Measurements from ENCODE around the gene TRNP1. TPM values are rescaled to one million over a fixed set of nuclear protein-coding genes. Genes with fewer than 3 reads are reported as not detected.

TRNP1 gene
- total RNA-seq, 4 donors from 2014 or later: 33.6 to 50.3 (median 41.5) TPM

DNA sequence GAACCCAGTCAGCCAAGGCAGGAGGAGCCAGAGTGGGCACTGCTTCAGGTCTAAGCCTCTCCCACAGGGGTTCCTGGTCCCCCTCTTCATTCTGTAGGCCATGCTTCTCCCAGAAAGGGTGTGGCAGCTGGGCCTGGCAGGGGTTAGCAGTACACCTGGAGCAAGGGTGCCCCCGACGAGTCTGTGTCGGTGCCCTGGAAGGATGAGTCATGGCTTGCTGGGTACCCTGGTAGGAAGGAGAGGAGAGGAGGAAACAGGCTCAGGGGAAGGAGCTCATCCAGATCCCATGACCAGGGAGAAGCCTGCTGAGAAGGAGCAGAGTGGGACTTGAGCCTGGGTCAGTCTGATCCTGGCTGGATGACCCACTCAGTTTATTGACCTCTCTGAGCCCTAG lies 43.6 kb upstream of the TRNP1 start:
- intact Hi-C loops (cut with DNase I): no loop called here
- Histone ChIP-seq H3K27me3 (peaks cover 0 to 16% (median 0%) of the 10 kb centered on the region in 4 donors), H3K36me3 (peaks cover 10 to 29% (median 26%) of the 10 kb centered on the region in 4 donors), H3K27ac (replicated peaks in 1 of 4) (no peak overlapping the region), H3K9me3 (no peaks in the 10 kb centered on the region), H3K4me1 (peaks cover 0 to 4% (median 0%) of the 10 kb centered on the region in 4 donors), H3K4me3 (no peak overlapping the region)
- no peak for DNase-seq (ENCODE audit: extremely low spot score)
- 93% methylated on average over 3 of the region's 3 CpGs for WGBS
- TF ChIP-seq POLR2A (IDR thresholded peaks at IDR 0.05; ENCODE audit: low read depth): no peak
- no peak for TF ChIP-seq EP300 (IDR thresholded peaks at IDR 0.05)
- TF ChIP-seq, protein P1, sequence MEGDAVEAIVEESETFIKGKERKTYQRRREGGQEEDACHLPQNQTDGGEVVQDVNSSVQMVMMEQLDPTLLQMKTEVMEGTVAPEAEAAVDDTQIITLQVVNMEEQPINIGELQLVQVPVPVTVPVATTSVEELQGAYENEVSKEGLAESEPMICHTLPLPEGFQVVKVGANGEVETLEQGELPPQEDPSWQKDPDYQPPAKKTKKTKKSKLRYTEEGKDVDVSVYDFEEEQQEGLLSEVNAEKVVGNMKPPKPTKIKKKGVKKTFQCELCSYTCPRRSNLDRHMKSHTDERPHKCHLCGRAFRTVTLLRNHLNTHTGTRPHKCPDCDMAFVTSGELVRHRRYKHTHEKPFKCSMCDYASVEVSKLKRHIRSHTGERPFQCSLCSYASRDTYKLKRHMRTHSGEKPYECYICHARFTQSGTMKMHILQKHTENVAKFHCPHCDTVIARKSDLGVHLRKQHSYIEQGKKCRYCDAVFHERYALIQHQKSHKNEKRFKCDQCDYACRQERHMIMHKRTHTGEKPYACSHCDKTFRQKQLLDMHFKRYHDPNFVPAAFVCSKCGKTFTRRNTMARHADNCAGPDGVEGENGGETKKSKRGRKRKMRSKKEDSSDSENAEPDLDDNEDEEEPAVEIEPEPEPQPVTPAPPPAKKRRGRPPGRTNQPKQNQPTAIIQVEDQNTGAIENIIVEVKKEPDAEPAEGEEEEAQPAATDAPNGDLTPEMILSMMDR (IDR thresholded peaks at IDR 0.05): no peak
- no peak for TF ChIP-seq POLR2AphosphoS5 (IDR thresholded peaks at IDR 0.05)

DNA sequence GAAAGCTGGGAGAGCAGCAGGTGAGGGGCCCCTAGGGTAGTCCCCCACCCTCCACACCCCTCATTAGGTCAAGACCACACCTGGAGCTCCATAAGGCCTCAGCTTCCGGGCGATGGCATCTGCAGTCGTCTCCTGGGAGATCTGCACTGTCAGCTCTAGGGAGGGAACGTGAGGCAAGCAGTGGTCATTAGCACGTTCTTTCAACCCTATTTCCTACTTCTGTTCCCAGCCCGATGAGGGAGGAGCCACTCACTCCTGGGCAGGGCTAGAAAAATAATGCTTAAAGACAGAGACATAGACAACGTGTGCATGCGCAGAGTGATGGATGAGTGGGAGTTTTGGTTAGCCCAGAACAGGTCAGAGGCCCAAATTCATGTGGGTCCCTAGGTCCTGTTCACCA lies 42.9 kb upstream of the TRNP1 start:
- H3K4me3 ChIP-seq: no peak overlapping the region
- TF ChIP-seq POLR2A (IDR thresholded peaks at IDR 0.05; ENCODE audit: low read depth): no peak
- no peak for TF ChIP-seq POLR2AphosphoS5 (IDR thresholded peaks at IDR 0.05)
- TF ChIP-seq, protein P1 (IDR thresholded peaks at IDR 0.05): no peak
- no peak for TF ChIP-seq EP300 (IDR thresholded peaks at IDR 0.05)
- H3K4me1 ChIP-seq: peaks cover 0 to 2% (median 0%) of the 10 kb centered on the region in 4 donors
- peaks cover 0 to 23% (median 0%) of the 10 kb centered on the region in 4 donors for H3K27me3 ChIP-seq
- DNase-seq (ENCODE audit: extremely low spot score): no peak
- 59% methylated on average over 8 of the region's 8 CpGs for WGBS
- intact Hi-C loops (cut with DNase I): no loop called here
- no peak overlapping the region for H3K27ac ChIP-seq (replicated peaks in 1 of 4)
- H3K9me3 ChIP-seq: peaks cover 0 to under 1% (median 0%) of the 10 kb centered on the region in 4 donors
- peaks cover 4 to 22% (median 19%) of the 10 kb centered on the region in 4 donors for H3K36me3 ChIP-seq

DNA sequence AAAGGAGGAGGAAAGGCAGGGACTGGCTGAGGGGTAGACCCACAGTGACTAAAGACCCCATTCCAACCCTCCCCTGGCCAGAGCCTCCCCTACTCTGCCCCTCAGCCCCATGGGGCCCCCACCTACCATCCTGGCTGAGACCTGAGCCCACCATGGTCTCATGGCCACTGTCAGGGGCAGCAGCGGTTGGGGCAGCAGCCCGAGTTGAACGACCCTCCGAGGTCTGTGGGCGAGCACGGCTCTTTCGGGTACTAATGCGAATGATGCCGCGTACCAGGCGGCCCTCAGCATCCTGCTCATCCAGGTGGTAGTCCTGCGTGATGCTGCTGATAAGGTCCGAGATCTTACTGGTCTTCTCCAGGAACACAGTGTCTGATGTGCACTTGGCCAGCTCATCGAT lies 42.3 kb upstream of the TRNP1 start:
- H3K4me3 ChIP-seq: no peak overlapping the region
- intact Hi-C loops (cut with DNase I): no loop called here
- TF ChIP-seq POLR2A (IDR thresholded peaks at IDR 0.05; ENCODE audit: low read depth) (no peak), EP300 (IDR thresholded peaks at IDR 0.05) (no peak), POLR2AphosphoS5 (IDR thresholded peaks at IDR 0.05) (no peak)
- TF ChIP-seq, protein P1 (IDR thresholded peaks at IDR 0.05): no peak
- H3K27ac ChIP-seq (replicated peaks in 1 of 4): no peak overlapping the region
- H3K4me1 ChIP-seq: no peaks in the 10 kb centered on the region
- peaks cover 0 to 16% (median 13%) of the 10 kb centered on the region in 4 donors for H3K36me3 ChIP-seq
- peaks cover 0 to 7% (median 2%) of the 10 kb centered on the region in 4 donors for H3K9me3 ChIP-seq
- no peak for DNase-seq (ENCODE audit: extremely low spot score)
- 94% methylated on average over 6 of the region's 14 CpGs for WGBS
- H3K27me3 ChIP-seq: peaks cover 0 to 29% (median 0%) of the 10 kb centered on the region in 4 donors

DNA sequence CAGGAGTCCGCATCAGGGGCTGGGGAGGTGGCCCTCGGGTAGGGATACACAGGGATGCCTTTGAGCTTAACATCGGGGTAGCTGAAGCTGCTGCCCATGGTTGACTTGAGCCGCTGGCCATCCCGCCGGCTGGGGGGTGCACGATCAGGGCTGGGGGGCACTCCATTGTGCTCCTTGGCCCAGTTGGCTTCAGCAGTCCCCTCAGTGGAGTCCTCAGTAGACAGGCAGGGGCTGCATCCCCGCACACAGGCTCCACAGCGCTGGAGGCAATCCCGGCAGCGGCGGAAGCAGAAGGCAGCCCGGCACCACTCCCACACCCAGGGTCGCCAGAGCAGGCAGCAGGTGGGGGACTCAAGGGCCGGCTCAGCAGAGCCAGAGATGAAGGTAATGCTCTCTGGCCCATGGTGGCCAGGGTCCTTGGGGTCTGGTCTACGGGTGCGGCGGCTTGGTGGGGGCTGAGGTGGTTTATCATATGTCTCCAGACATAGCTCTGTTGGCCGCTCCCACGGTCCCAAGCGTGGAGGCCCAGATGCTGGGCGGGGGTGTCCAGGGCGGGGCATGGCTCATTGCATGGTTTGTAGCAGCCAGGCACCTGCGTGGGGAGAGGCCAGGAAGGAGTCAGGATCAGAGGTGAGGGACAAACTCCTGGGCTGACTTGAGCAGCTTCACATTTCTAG lies 41.5 kb upstream of the TRNP1 start:
- DNase-seq (ENCODE audit: extremely low spot score): no peak
- WGBS: 92% methylated on average over 18 of the region's 24 CpGs
- no peak overlapping the region for H3K4me3 ChIP-seq
- no peak overlapping the region for H3K27ac ChIP-seq (replicated peaks in 1 of 4)
- H3K4me1 ChIP-seq: no peaks in the 10 kb centered on the region
- H3K36me3 ChIP-seq: peaks cover 0 to 8% (median 5%) of the 10 kb centered on the region in 4 donors
- TF ChIP-seq, protein P1 (IDR thresholded peaks at IDR 0.05): no peak
- no peak for TF ChIP-seq POLR2A (IDR thresholded peaks at IDR 0.05; ENCODE audit: low read depth)
- intact Hi-C loops (cut with DNase I): no loop called here
- peaks cover 0 to 13% (median 5%) of the 10 kb centered on the region in 4 donors for H3K9me3 ChIP-seq
- peaks cover 0 to 36% (median 0%) of the 10 kb centered on the region in 4 donors for H3K27me3 ChIP-seq
